Muscle of leg (tissue), 11 donors: ENCODE results near the gene MAPKAPK2. TPM values are rescaled to one million over a fixed set of nuclear protein-coding genes. Genes with fewer than 3 reads are reported as not detected.
A peak's percentile ranks its signal among the peaks of the same experiment; 100 is the strongest.
"Not testable (repeated sequence)": the region's sequence is repeated elsewhere in the genome, so short reads cannot be mapped to it uniquely, and the experiment has no call there.

ENCODE experiments used
- DNase-seq: peaks from one replicate; pipeline ENCODE4 v3.0.0; 2013
- H3K27ac ChIP-seq: one replicate; pipeline ENCODE4 v1.5.1; 2013; ENCODE audit warnings: mild to moderate bottlenecking, low read length, control low read depth
- H3K27me3 ChIP-seq: one replicate; pipeline ENCODE4 v1.6.1; 2013; ENCODE audit warnings: low read length; ENCODE audit not compliant: control insufficient read depth, insufficient read depth
- H3K36me3 ChIP-seq: one replicate; pipeline ENCODE4 v1.6.1; 2013; ENCODE audit warnings: low read length; ENCODE audit not compliant: control insufficient read depth, insufficient read depth
- H3K4me1 ChIP-seq: one replicate; pipeline ENCODE4 v1.6.1; 2013; ENCODE audit warnings: low read length; ENCODE audit not compliant: control insufficient read depth, insufficient read depth
- H3K4me3 ChIP-seq: one replicate; pipeline ENCODE4 v1.5.1; 2013; ENCODE audit warnings: low read length, control low read depth
- H3K9me3 ChIP-seq: replicated peaks from 2 replicates; pipeline ENCODE4 v1.6.1; 2013; ENCODE audit warnings: low read depth, low read length; ENCODE audit not compliant: control insufficient read depth
- WGBS: methylation state at CpG from one replicate; pipeline ENCODE4 v1.1.5; 2013; ENCODE audit warnings: missing lambda C conversion rate; ENCODE audit not compliant: insufficient coverage; 5-methylcytosine and 5-hydroxymethylcytosine counted together
- polyA plus RNA-seq, 8 donors: library from polyadenylated mRNA; unstranded; fragments of 120-200 nt; gene quantifications; one replicate each; pipeline versions ENCODE4 v1.2.1 to v1.2.3, GENCODE V29; 2013; ENCODE audit warnings: inconsistent platforms in 1 of 8, low replicate concordance in 1 of 8; ENCODE audit not compliant: insufficient read length in 8 of 8, insufficient read depth in 1 of 8
- total RNA-seq: library from RNA; stranded (reverse); fragments of 120-200 nt; gene quantifications from one replicate; pipeline ENCODE4 v1.2.4, GENCODE V29; 2013

MAPKAPK2 gene
- total and polyA plus RNA-seq, 9 donors, result 39.7 to 76.6 (median 70.0) TPM

GRCh38 chr1:206769304-206769731 lies 84.6 kb downstream of the MAPKAPK2 start:
- no peaks in the 10 kb centered on the region for H3K4me1 ChIP-seq
- no peaks in the 10 kb centered on the region for H3K9me3 ChIP-seq
- no peak overlapping the region for H3K27ac ChIP-seq
- peaks cover 6% of the 10 kb centered on the region for H3K27me3 ChIP-seq
- no peaks in the 10 kb centered on the region for H3K36me3 ChIP-seq
- WGBS, result 66% methylated on average over 7 of the region's 7 CpGs
- no peak overlapping the region for H3K4me3 ChIP-seq
- no peak for DNase-seq

GRCh38 chr1:206770531-206771337 lies 86.0 kb downstream of the MAPKAPK2 start, which contains the start of gene IL19:
TSS of gene IL19 (plus strand) at chr1:206770773. CDS start at chr1:206836663, 65,890 bp downstream.
- H3K27ac ChIP-seq, result no peak within 1 kb of the TSS
- peak; percentile 64 for DNase-seq

GRCh38 chr1:206771338-206771692 lies 86.6 kb downstream of the MAPKAPK2 start:
- Histone ChIP-seq H3K4me3 (no peak overlapping the region), H3K36me3 (no peaks in the 10 kb centered on the region), H3K27ac (no peak overlapping the region), H3K9me3 (no peaks in the 10 kb centered on the region), H3K4me1 (no peaks in the 10 kb centered on the region), H3K27me3 (peaks cover 8% of the 10 kb centered on the region)
- no peak for DNase-seq
- WGBS, result 82% methylated on average over 2 of the region's 4 CpGs

More at GRCh38 chr1:206770531-206771337, 86.0 kb downstream of the MAPKAPK2 start, which contains the start of gene IL19:
- WGBS, result 28% methylated on average over 4 of the region's 9 CpGs
- Histone ChIP-seq H3K4me1 (no peaks in the 10 kb centered on the region), H3K4me3 (no peak within 1 kb of the TSS), H3K9me3 (no peaks in the 10 kb centered on the region), H3K36me3 (no peaks in the 10 kb centered on the region), H3K27me3 (peaks cover 8% of the 10 kb centered on the region)

DNA sequence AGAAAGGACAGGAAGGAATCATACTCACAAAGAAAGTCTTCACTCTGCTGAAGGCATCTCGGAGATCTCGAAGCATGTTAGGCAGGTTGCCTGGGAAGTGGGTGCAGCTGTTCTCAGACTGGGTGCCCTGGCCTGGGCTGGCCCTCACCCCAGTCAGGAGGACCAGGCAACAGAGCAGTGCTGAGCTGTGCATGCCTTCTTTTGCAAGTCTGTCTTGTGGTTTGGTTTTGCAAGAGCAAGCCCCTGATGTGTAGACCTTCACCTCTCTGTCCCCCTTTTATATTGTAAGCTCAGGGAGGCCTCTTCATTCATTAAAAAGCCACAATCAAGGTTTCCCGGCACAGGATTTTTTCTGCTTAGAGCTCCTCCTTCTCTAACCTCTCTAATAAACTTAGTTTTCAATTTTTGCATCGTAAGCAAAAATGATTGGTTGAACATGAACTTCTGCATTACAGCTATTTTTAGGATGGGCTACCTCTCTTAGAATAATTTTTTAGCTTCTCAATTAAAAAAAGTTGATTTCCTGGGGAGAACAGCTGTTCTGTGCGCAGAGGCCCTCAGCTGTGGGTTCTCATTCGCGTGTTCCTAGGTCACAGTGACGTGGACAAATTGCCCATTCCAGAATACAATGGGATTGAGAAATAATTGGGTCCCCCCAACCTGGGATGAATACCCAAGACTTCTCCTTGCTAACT lies 87.7 kb downstream of the MAPKAPK2 start, which contains the start of gene IL10:
IL10 (minus strand) TSS at position 252 of the 695 bp plus-strand sequence; CDS start at position 193, 59 bp downstream.
- H3K9me3 ChIP-seq, result no peaks in the 10 kb centered on the region
- 83% methylated on average over 4 of the region's 8 CpGs for WGBS
- DNase-seq, result peak; percentile 43
- no peaks in the 10 kb centered on the region for H3K36me3 ChIP-seq
- peaks cover 8% of the 10 kb centered on the region for H3K27me3 ChIP-seq
- H3K27ac ChIP-seq, result no peak within 1 kb of the TSS
- H3K4me3 ChIP-seq, result no peak within 1 kb of the TSS
- no peaks in the 10 kb centered on the region for H3K4me1 ChIP-seq

DNA sequence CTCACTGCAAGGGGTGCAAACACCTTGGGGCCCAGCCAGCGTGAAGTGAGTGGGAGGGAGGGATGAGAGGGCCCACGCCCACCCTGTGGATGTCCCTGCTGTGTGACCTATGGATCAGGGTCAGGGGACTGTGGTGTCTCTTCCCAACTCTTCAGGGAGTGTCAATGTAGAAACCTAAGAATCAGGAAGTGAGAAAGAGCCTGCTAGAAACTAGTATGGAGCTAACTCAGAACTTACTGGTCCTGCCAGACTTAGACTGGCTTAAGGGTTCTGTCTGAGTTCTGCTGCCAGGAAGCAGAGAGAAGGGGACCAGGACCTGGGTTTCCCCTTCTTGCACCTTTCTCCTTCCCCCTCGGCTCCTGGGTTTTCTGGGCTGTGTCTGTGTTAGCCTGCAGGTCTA lies 89.4 kb downstream of the MAPKAPK2 start:
- WGBS, result 49% methylated on average over 2 of the region's 3 CpGs
- Histone ChIP-seq H3K9me3 (no peaks in the 10 kb centered on the region), H3K27me3 (peaks cover 8% of the 10 kb centered on the region), H3K4me3 (no peak overlapping the region), H3K4me1 (no peaks in the 10 kb centered on the region), H3K27ac (no peak overlapping the region), H3K36me3 (no peaks in the 10 kb centered on the region)
- DNase-seq, result no peak

- no peaks in the 10 kb centered on the region for H3K36me3 ChIP-seq
- H3K27me3 ChIP-seq, result peaks cover 3% of the 10 kb centered on the region
- no peak overlapping the region for H3K4me3 ChIP-seq
- H3K4me1 ChIP-seq, result no peaks in the 10 kb centered on the region
- H3K9me3 ChIP-seq, result no peaks in the 10 kb centered on the region
- WGBS, result no CpG with 5 or more reads among the region's 4 CpGs
- no peak overlapping the region for H3K27ac ChIP-seq
- no peak for DNase-seq
These were observed 91.5 kb downstream of the MAPKAPK2 start for GRCh38 chr1:206776229-206776628.

GRCh38 chr1:206778031-206778430 lies 93.3 kb downstream of the MAPKAPK2 start:
- DNase-seq, result no peak
- Histone ChIP-seq H3K4me1 (no peaks in the 10 kb centered on the region), H3K27me3 (peaks cover 3% of the 10 kb centered on the region), H3K9me3 (no peaks in the 10 kb centered on the region), H3K36me3 (no peaks in the 10 kb centered on the region), H3K27ac (no peak overlapping the region), H3K4me3 (no peak overlapping the region)
- 91% methylated on average over 5 of the region's 7 CpGs for WGBS

DNA sequence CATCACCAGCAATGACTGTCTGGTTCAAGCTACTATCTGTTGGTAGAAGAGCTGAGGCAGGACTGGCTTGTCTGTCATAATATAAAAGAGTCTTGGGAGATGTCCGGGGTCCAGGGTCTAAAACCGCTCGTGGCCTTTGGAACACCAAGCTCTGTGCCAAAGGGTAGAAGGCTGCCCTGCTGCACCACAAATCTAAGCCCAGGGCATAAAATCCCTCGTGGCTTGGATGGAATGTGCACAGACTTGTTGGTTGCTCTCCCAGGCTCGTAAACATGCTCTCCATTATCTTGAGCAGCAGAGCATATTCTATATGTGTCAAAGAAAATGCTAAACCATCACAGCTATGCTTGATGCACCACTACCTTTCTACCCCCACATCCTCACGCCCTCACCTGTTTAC lies 94.2 kb downstream of the MAPKAPK2 start:
- H3K9me3 ChIP-seq, H3K27me3 ChIP-seq, H3K4me1 ChIP-seq, H3K36me3 ChIP-seq, H3K27ac ChIP-seq, DNase-seq, H3K4me3 ChIP-seq: not testable (repeated sequence)
- 70% methylated on average over 6 of the region's 6 CpGs for WGBS

DNA sequence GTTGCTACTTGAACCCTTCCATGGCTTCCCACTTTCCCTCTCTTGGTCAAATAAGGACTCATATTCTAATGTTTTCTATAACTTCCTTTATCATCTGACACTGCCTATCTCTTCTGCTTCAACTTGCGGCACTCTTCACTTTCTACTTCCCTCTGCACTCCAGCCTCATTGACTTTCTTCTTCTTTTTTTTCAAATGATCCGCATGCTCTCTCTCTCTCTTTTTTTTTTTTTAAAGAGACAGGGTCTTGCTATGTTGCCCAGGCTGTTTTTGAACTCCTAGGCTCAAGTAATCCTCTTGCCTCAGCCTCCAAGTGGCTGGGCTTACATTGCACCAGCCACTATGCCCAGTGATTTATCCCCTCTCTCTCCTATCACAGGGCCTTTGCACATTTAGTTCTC lies 94.9 kb downstream of the MAPKAPK2 start:
- H3K9me3 ChIP-seq, result no peaks in the 10 kb centered on the region
- H3K27ac ChIP-seq, result no peak overlapping the region
- peaks cover under 1% of the 10 kb centered on the region for H3K27me3 ChIP-seq
- H3K36me3 ChIP-seq, result no peaks in the 10 kb centered on the region
- no peaks in the 10 kb centered on the region for H3K4me1 ChIP-seq
- no peak overlapping the region for H3K4me3 ChIP-seq
- no peak for DNase-seq
- WGBS, result 38% methylated on average over 2 of the region's 2 CpGs

- H3K4me3 ChIP-seq, result no peak overlapping the region
- H3K36me3 ChIP-seq, result no peaks in the 10 kb centered on the region
- no CpG with 5 or more reads among the region's 2 CpGs for WGBS
- H3K4me1 ChIP-seq, result no peaks in the 10 kb centered on the region
- H3K9me3 ChIP-seq, result no peaks in the 10 kb centered on the region
- no peak for DNase-seq
- H3K27ac ChIP-seq, result no peak overlapping the region
- H3K27me3 ChIP-seq, result peaks cover 3% of the 10 kb centered on the region
These were observed 97.7 kb downstream of the MAPKAPK2 start for GRCh38 chr1:206782448-206782847.
